ENCODE data around the gene CLEC2B. TPM values are rescaled to one million over a fixed set of nuclear protein-coding genes. Genes with fewer than 3 reads are reported as not detected.

CLEC2B gene
- polyA plus RNA-seq, 1 of the 3 experiments (the other 2 are of a cell fraction): not detected

DNA sequence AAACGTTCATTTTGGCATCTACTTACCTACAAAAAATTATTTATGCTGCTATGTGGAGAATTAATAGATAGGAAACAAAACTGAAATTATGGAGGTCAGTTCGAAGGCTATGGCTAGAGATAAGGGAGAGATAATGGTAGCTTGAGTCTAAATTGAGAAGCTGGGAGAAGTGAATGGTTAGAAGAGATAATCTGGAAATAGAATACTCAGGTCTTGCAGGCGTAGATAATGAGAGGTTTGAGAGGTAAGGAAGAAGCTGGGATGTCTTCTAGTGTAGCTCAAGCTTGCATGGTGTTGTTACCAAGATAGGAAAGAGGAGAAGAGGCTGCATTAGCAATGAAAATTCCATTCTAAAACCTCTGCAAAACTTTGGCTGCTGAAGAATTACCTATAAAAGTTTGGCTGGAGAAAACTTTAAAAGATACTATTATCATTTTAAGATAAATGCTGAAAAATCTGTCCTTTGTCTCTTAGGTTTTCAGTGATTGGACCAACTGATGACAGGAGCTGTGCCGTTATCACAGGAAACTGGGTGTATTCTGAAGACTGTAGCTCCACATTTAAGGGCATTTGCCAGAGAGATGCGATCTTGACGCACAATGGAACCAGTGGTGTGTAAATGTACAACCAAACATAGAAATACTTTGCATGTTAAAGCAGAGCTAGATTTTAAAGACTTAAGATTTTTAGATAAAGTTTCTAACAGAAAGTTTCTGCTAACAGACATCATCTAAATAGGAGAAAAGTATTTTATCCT, 26.2 kb upstream of the CLEC2B start:
- POLR2A ChIA-PET: no interaction called here
- no peak for DNase-seq

DNA sequence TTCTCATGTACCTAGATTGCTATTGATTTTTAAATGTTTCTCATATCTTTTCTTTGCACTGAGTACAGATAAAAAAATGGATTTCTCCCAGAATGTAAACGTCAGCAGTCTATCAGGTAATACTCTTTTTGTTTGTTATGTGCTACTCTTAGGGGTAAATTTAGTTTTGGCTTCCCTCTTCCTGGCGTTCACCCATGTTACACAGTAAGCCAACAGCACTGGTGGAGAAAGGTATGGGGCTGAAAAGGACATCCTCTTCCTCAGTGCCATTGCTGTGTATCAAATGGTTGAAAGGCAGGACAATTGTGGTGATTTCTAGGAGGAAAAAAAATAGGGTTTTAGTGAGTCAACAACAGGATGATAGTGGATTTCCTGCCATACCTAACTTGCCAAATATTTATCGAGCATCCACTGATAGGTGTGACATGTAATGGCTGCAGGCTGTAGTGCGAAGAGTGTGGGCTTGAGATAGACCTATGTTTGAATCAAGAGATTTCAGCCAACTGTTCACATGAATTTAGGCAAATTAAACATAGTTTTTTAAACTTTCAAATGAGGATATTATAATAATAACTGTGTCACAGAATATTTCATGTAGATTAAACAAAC, 19.6 kb upstream of the CLEC2B start:
- no peaks in the 10 kb centered on the region for H3K9me3 ChIP-seq
- 17% methylated on average over 4 of the region's 4 CpGs for WGBS (ENCODE audit: low lambda C conversion rate)
- H3K4me1 ChIP-seq (ENCODE audit: control insufficient read depth in 1 of 2, insufficient read depth in 2 of 2, low read depth in 1 of 2, low read length in 1 of 2): no peaks in the 10 kb centered on the region
- H3K27me3 ChIP-seq (ENCODE audit: insufficient read depth): peaks cover 4% of the 10 kb centered on the region; the same call in 1 of the 2 replicates
- ChIA-PET CTCF (no interaction called here), POLR2A (no interaction called here)
- no peak overlapping the region for H3K9ac ChIP-seq
- no peaks in the 10 kb centered on the region for H3F3A ChIP-seq (replicated peaks; ENCODE audit: insufficient read depth)
- H3K4me3 ChIP-seq (ENCODE audit: low read depth in 2 of 2, low read length in 1 of 2): no peak overlapping the region
- no peak overlapping the region for H3K4me2 ChIP-seq
- no peaks in the 10 kb centered on the region for H3K79me2 ChIP-seq (ENCODE audit: insufficient read depth)
- no peak for DNase-seq
- no peak overlapping the region for H3K27ac ChIP-seq (ENCODE audit: low read depth in 2 of 2, low read length in 1 of 2)
- H3K36me3 ChIP-seq (replicated peaks in 1 of 2; ENCODE audit: control insufficient read depth in 1 of 2, insufficient read depth in 2 of 2, low read length in 1 of 2): no peaks in the 10 kb centered on the region
- H4K20me1 ChIP-seq (ENCODE audit: insufficient read depth): no peaks in the 10 kb centered on the region
- H3K9me2 ChIP-seq: no peaks in the 10 kb centered on the region
- no peak overlapping the region for H2AFZ ChIP-seq (ENCODE audit: low read depth)
- TF ChIP-seq RXRA (IDR thresholded peaks at IDR 0.05; ENCODE audit: borderline replicate concordance, low read depth): no peak
- no peak for TF ChIP-seq MEF2A (IDR thresholded peaks at IDR 0.05; ENCODE audit: borderline replicate concordance, low read depth)
- no peak for TF ChIP-seq SMC3 (IDR thresholded peaks at IDR 0.05; ENCODE audit: low read depth, low read length)
- no peak for TF ChIP-seq EZH2phosphoT487 (IDR thresholded peaks at IDR 0.05; ENCODE audit: borderline replicate concordance, low read depth)
- no peak for TF ChIP-seq NRF1 (IDR thresholded peaks at IDR 0.05; ENCODE audit: low read depth, low read length)
- TF ChIP-seq, protein P1, sequence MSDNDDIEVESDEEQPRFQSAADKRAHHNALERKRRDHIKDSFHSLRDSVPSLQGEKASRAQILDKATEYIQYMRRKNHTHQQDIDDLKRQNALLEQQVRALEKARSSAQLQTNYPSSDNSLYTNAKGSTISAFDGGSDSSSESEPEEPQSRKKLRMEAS (IDR thresholded peaks at IDR 0.05; ENCODE audit: low read depth): no peak
- TF ChIP-seq RCOR1 (IDR thresholded peaks at IDR 0.05; ENCODE audit: low read length): no peak
- TF ChIP-seq, protein P2, sequence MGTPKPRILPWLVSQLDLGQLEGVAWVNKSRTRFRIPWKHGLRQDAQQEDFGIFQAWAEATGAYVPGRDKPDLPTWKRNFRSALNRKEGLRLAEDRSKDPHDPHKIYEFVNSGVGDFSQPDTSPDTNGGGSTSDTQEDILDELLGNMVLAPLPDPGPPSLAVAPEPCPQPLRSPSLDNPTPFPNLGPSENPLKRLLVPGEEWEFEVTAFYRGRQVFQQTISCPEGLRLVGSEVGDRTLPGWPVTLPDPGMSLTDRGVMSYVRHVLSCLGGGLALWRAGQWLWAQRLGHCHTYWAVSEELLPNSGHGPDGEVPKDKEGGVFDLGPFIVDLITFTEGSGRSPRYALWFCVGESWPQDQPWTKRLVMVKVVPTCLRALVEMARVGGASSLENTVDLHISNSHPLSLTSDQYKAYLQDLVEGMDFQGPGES (IDR thresholded peaks at IDR 0.05; ENCODE audit: low read depth, low read length): no peak
- TF ChIP-seq RAD21 (IDR thresholded peaks at IDR 0.05; ENCODE audit: low read length): no peak
- no peak for TF ChIP-seq GATA2 (CRISPR knock-in tag; IDR thresholded peaks at IDR 0.05)
- TF ChIP-seq, protein P3, sequence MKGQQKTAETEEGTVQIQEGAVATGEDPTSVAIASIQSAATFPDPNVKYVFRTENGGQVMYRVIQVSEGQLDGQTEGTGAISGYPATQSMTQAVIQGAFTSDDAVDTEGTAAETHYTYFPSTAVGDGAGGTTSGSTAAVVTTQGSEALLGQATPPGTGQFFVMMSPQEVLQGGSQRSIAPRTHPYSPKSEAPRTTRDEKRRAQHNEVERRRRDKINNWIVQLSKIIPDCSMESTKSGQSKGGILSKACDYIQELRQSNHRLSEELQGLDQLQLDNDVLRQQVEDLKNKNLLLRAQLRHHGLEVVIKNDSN (IDR thresholded peaks at IDR 0.05; ENCODE audit: borderline replicate concordance, low read depth): no peak

More for the DNA sequence above, 26.2 kb upstream of the CLEC2B start:
- no peak overlapping the region for H3K9ac ChIP-seq
- H3K4me1 ChIP-seq (ENCODE audit: control insufficient read depth in 1 of 2, insufficient read depth in 2 of 2, low read depth in 1 of 2, low read length in 1 of 2): no peaks in the 10 kb centered on the region
- H3K79me2 ChIP-seq (ENCODE audit: insufficient read depth): no peaks in the 10 kb centered on the region
- WGBS (ENCODE audit: low lambda C conversion rate): 18% methylated on average over 6 of the region's 6 CpGs
- H3K9me2 ChIP-seq: no peaks in the 10 kb centered on the region
- CTCF ChIA-PET: no interaction called here
- H4K20me1 ChIP-seq (ENCODE audit: insufficient read depth): no peaks in the 10 kb centered on the region
- no peak overlapping the region for H3K4me3 ChIP-seq (ENCODE audit: low read depth in 2 of 2, low read length in 1 of 2)
- no peak overlapping the region for H3K4me2 ChIP-seq
- no peaks in the 10 kb centered on the region for H3K9me3 ChIP-seq
- H3F3A ChIP-seq (replicated peaks; ENCODE audit: insufficient read depth): no peaks in the 10 kb centered on the region
- TF ChIP-seq SIN3A (IDR thresholded peaks at IDR 0.05; ENCODE audit: borderline replicate concordance, low read depth, low read length): no peak
- TF ChIP-seq, protein P4, sequence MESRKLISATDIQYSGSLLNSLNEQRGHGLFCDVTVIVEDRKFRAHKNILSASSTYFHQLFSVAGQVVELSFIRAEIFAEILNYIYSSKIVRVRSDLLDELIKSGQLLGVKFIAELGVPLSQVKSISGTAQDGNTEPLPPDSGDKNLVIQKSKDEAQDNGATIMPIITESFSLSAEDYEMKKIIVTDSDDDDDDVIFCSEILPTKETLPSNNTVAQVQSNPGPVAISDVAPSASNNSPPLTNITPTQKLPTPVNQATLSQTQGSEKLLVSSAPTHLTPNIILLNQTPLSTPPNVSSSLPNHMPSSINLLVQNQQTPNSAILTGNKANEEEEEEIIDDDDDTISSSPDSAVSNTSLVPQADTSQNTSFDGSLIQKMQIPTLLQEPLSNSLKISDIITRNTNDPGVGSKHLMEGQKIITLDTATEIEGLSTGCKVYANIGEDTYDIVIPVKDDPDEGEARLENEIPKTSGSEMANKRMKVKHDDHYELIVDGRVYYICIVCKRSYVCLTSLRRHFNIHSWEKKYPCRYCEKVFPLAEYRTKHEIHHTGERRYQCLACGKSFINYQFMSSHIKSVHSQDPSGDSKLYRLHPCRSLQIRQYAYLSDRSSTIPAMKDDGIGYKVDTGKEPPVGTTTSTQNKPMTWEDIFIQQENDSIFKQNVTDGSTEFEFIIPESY (IDR thresholded peaks at IDR 0.05; ENCODE audit: borderline replicate concordance, low read depth): no peak
- no peak for TF ChIP-seq RFX5 (IDR thresholded peaks at IDR 0.05; ENCODE audit: low read length)
- TF ChIP-seq, protein P5, sequence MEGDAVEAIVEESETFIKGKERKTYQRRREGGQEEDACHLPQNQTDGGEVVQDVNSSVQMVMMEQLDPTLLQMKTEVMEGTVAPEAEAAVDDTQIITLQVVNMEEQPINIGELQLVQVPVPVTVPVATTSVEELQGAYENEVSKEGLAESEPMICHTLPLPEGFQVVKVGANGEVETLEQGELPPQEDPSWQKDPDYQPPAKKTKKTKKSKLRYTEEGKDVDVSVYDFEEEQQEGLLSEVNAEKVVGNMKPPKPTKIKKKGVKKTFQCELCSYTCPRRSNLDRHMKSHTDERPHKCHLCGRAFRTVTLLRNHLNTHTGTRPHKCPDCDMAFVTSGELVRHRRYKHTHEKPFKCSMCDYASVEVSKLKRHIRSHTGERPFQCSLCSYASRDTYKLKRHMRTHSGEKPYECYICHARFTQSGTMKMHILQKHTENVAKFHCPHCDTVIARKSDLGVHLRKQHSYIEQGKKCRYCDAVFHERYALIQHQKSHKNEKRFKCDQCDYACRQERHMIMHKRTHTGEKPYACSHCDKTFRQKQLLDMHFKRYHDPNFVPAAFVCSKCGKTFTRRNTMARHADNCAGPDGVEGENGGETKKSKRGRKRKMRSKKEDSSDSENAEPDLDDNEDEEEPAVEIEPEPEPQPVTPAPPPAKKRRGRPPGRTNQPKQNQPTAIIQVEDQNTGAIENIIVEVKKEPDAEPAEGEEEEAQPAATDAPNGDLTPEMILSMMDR (IDR thresholded peaks at IDR 0.05): no peak
- TF ChIP-seq NFIC (IDR thresholded peaks at IDR 0.05; ENCODE audit: borderline replicate concordance): no peak
- no peak for TF ChIP-seq RAD21 (IDR thresholded peaks at IDR 0.05; ENCODE audit: low read length)
- TF ChIP-seq FOXJ3 (CRISPR knock-in tag; IDR thresholded peaks at IDR 0.05): no peak
- TF ChIP-seq RCOR1 (IDR thresholded peaks at IDR 0.05; ENCODE audit: low read length): no peak
- no peak for TF ChIP-seq JUND (IDR thresholded peaks at IDR 0.05)
- TF ChIP-seq TEAD4 (IDR thresholded peaks at IDR 0.05; ENCODE audit: borderline replicate concordance, insufficient read depth): no peak
- no peak for TF ChIP-seq TCF12 (IDR thresholded peaks at IDR 0.05)
- TF ChIP-seq GABPA (IDR thresholded peaks at IDR 0.05; ENCODE audit: low read depth): no peak
- no peak for TF ChIP-seq MXI1 (IDR thresholded peaks at IDR 0.05; ENCODE audit: low read depth, low read length)
- H3K27me3 ChIP-seq (ENCODE audit: insufficient read depth): peaks cover 10% of the 10 kb centered on the region; the same call in 1 of the 2 replicates
- no peak overlapping the region for H2AFZ ChIP-seq (ENCODE audit: low read depth)
- no peak overlapping the region for H3K27ac ChIP-seq (ENCODE audit: low read depth in 2 of 2, low read length in 1 of 2)
- no peaks in the 10 kb centered on the region for H3K36me3 ChIP-seq (replicated peaks in 1 of 2; ENCODE audit: control insufficient read depth in 1 of 2, insufficient read depth in 2 of 2, low read length in 1 of 2)

All from SK-N-SH (cell line).